GM21390 (cell line): Measurements from ENCODE around the gene KCNAB1.
"Not testable (repeated sequence)": the region's sequence is repeated elsewhere in the genome, so short reads cannot be mapped to it uniquely, and the experiment has no call there.

Experiments used
- ATAC-seq: cut with Tn5 transposase; IDR thresholded peaks from one replicate; pipeline ENCODE4 v1.9.1; 2021; ENCODE audit not compliant: unreplicated experiment

Gene KCNAB1

GRCh38 chr3:156259896-156260295 is 139.5 kb downstream of the KCNAB1 start:
- no peak for ATAC-seq

- ATAC-seq: no peak
These were observed 140.0 kb downstream of the KCNAB1 start for GRCh38 chr3:156260331-156260730.

- no peak for ATAC-seq
These were observed 144.4 kb downstream of the KCNAB1 start for GRCh38 chr3:156264771-156265170.

GRCh38 chr3:156271508-156271907 is 151.1 kb downstream of the KCNAB1 start:
- ATAC-seq: no peak

- no peak for ATAC-seq
These were observed 151.8 kb downstream of the KCNAB1 start for GRCh38 chr3:156271995-156272719.

- no peak for ATAC-seq
These were observed 152.8 kb downstream of the KCNAB1 start for GRCh38 chr3:156273111-156273694.

GRCh38 chr3:156274791-156275190 is 154.4 kb downstream of the KCNAB1 start:
- no peak for ATAC-seq

- ATAC-seq: not testable (repeated sequence)
These were observed 164.3 kb downstream of the KCNAB1 start for GRCh38 chr3:156284637-156285036.

GRCh38 chr3:156285626-156286025 is 165.2 kb downstream of the KCNAB1 start:
- no peak for ATAC-seq

GRCh38 chr3:156290924-156291271 is 170.5 kb downstream of the KCNAB1 start:
- ATAC-seq: no peak

- no peak for ATAC-seq
These were observed 171.1 kb downstream of the KCNAB1 start for GRCh38 chr3:156291272-156292123.

GRCh38 chr3:156293566-156293965 is 173.2 kb downstream of the KCNAB1 start:
- no peak for ATAC-seq

GRCh38 chr3:156297582-156297981 is 177.2 kb downstream of the KCNAB1 start:
- ATAC-seq: no peak

GRCh38 chr3:156298014-156298413 is 177.6 kb downstream of the KCNAB1 start:
- no peak for ATAC-seq

- ATAC-seq: no peak
These were observed 178.6 kb downstream of the KCNAB1 start for GRCh38 chr3:156298938-156299337.

- ATAC-seq: no peak
These were observed 179.2 kb downstream of the KCNAB1 start for GRCh38 chr3:156299569-156299968.

- no peak for ATAC-seq
These were observed 180.0 kb downstream of the KCNAB1 start for GRCh38 chr3:156300371-156300770.

GRCh38 chr3:156300929-156301840 is 180.8 kb downstream of the KCNAB1 start:
- ATAC-seq: no peak

GRCh38 chr3:156303001-156303707 is 182.8 kb downstream of the KCNAB1 start:
- ATAC-seq: no peak

GRCh38 chr3:156304406-156304805 is 184.0 kb downstream of the KCNAB1 start:
- no peak for ATAC-seq
